Suprapubic skin (tissue), 4 donors: ENCODE data around the gene SETBP1. TPM values are rescaled to one million over a fixed set of nuclear protein-coding genes. Genes with fewer than 3 reads are reported as not detected.

Source experiments
- DNase-seq, 2 donors: peaks; one replicate each; pipeline ENCODE4 v3.0.0-alpha.2; 2019; ENCODE audit warnings: low spot score in 2 of 2
- H3K27ac ChIP-seq: fragments of 200-600 bp; sonication (generic); one replicate; pipeline ENCODE4 v1.5.1; 2019
- H3K27me3 ChIP-seq: fragments of 200-600 bp; sonication (generic); one replicate; pipeline ENCODE4 v1.5.1; 2019
- H3K36me3 ChIP-seq: fragments of 200-600 bp; sonication (generic); one replicate; pipeline ENCODE4 v1.5.1; 2019
- H3K4me1 ChIP-seq: fragments of 200-600 bp; sonication (generic); one replicate; pipeline ENCODE4 v1.5.1; 2019
- H3K4me3 ChIP-seq: fragments of 200-600 bp; sonication (generic); one replicate; pipeline ENCODE4 v1.5.1; 2019; ENCODE audit warnings: mild to moderate bottlenecking
- H3K9me3 ChIP-seq: fragments of 200-600 bp; sonication (generic); one replicate; pipeline ENCODE4 v1.5.1; 2019
- EP300 ChIP-seq: sonication (generic); formaldehyde crosslinking; IDR thresholded peaks from one replicate; pipeline ENCODE4 v1.6.1; 2017; ENCODE audit warnings: antibody characterized with exemption
- POLR2A ChIP-seq, 2 donors: fragments of 450-650 bp; IDR thresholded peaks; one replicate each; pipeline ENCODE4 v1.6.1; 2017; ENCODE audit warnings: antibody characterized with exemption in 2 of 2, mild to moderate bottlenecking in 2 of 2, moderate library complexity in 2 of 2
- POLR2AphosphoS5 ChIP-seq, 3 donors: sonication (generic); formaldehyde crosslinking; IDR thresholded peaks; one replicate each; pipeline ENCODE4 v1.6.1; 2017; ENCODE audit warnings: antibody characterized with exemption in 3 of 3
- WGBS: methylation state at CpG from one replicate; pipeline ENCODE4 v1.1.5; 2018; 5-methylcytosine and 5-hydroxymethylcytosine counted together
- total RNA-seq, 4 donors: library from RNA; depleted of rRNA; stranded (reverse); fragments of >200 nt; gene quantifications; one replicate each; pipeline ENCODE4 v1.1.0, GENCODE V29; 2016
- TF ChIP-seq, protein P1 (sequence below), 2 donors: fragments of 200-600 bp in 1 of 2; fragments of 450-650 bp in 1 of 2; sonication (generic) in 1 of 2; IDR thresholded peaks; one replicate each; pipeline ENCODE4 v1.5.1; 2016 to 2019; ENCODE audit warnings: antibody characterized with exemption in 2 of 2, mild to moderate bottlenecking in 1 of 2, moderate library complexity in 1 of 2

SETBP1 gene
- total RNA-seq, 4 donors from 2014 or later = 13.1 to 25.6 (median 17.2) TPM

DNA sequence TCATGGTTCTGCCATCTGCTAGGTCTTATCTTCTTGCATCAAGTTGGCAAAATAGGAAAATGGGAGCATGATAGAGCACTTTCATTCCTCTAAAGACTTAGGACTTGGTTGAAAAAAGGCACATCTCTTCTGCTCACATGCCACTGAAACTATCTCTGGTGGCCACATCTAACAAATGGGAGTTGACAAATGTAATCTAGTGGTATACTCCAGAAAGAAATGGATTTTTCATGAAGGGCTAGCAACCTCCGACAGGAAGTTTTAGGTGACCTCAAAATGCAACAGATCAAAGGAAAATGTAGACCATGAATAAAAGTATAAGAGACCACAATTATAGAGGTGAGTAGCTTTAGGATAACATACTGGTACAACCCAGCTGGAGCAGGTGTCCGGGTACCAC, 224.1 kb downstream of the SETBP1 start:
- Histone ChIP-seq H3K36me3 (no peaks in the 10 kb centered on the region), H3K4me3 (no peak overlapping the region), H3K27ac (no peak overlapping the region), H3K27me3 (no peaks in the 10 kb centered on the region), H3K4me1 (peaks cover 12% of the 10 kb centered on the region), H3K9me3 (no peaks in the 10 kb centered on the region)
- TF ChIP-seq POLR2A (IDR thresholded peaks at IDR 0.05) = no peak
- TF ChIP-seq, protein P1, sequence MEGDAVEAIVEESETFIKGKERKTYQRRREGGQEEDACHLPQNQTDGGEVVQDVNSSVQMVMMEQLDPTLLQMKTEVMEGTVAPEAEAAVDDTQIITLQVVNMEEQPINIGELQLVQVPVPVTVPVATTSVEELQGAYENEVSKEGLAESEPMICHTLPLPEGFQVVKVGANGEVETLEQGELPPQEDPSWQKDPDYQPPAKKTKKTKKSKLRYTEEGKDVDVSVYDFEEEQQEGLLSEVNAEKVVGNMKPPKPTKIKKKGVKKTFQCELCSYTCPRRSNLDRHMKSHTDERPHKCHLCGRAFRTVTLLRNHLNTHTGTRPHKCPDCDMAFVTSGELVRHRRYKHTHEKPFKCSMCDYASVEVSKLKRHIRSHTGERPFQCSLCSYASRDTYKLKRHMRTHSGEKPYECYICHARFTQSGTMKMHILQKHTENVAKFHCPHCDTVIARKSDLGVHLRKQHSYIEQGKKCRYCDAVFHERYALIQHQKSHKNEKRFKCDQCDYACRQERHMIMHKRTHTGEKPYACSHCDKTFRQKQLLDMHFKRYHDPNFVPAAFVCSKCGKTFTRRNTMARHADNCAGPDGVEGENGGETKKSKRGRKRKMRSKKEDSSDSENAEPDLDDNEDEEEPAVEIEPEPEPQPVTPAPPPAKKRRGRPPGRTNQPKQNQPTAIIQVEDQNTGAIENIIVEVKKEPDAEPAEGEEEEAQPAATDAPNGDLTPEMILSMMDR (IDR thresholded peaks at IDR 0.05) = no peak
- no peak for TF ChIP-seq EP300
- TF ChIP-seq POLR2AphosphoS5 (IDR thresholded peaks at IDR 0.05) = no peak
- 87% methylated on average over 2 of the region's 2 CpGs for WGBS
- DNase-seq = no peak

DNA sequence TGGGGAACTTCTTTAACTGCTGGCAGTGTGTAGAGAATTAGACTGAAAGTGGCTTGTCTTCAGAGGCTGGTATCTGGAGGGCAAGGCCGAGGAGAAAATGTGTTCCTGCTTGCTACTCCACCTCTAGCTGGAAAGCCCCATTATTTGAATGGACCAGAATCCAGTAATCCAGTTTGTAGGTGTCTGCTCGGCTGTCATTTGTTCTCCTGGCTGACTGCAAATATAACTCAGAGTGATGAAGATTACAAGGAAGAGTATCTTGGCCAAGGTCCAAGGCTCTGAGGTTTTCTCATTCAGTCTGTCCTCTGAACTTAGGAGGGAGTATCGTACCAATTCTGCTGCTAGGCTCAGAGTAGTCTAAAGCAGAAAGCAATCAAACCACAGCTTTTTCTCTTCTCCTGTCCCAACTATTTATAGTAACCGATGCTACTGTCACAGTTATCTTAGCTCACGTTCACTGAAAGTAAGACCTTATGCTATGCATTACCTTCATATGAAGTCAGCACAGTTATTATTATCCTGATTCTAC, 228.6 kb downstream of the SETBP1 start:
- TF ChIP-seq EP300 (no peak), POLR2AphosphoS5 (IDR thresholded peaks at IDR 0.05) (no peak), POLR2A (IDR thresholded peaks at IDR 0.05) (no peak)
- TF ChIP-seq, protein P1 (IDR thresholded peaks at IDR 0.05) = no peak
- H3K27me3 ChIP-seq = no peaks in the 10 kb centered on the region
- no peak overlapping the region for H3K27ac ChIP-seq
- H3K4me3 ChIP-seq = no peak overlapping the region
- H3K4me1 ChIP-seq = peaks cover 9% of the 10 kb centered on the region
- WGBS = 57% methylated on average over 5 of the region's 5 CpGs
- no peaks in the 10 kb centered on the region for H3K9me3 ChIP-seq
- H3K36me3 ChIP-seq = no peaks in the 10 kb centered on the region
- DNase-seq = no peak

DNA sequence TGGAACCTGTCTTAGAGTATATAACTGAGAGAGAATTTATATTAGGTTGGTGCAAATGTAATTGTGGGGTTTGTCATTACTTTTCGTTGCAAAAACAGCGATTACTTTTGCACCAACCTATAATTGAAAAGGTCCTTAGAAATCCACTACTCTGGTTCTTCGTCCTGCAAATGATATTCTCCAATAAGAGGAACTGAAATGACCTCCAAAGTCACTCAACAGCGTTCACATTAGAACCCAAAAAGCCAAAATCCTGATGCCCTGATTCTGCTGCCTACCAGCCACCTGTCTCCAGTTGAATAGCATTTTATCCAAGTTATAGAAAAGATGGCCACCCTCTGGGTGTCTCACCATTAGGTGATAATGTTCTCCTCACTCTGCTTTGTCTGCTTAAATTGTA, 230.6 kb downstream of the SETBP1 start:
- peaks cover 13% of the 10 kb centered on the region for H3K4me1 ChIP-seq
- TF ChIP-seq POLR2A (IDR thresholded peaks at IDR 0.05) (no peak), POLR2AphosphoS5 (IDR thresholded peaks at IDR 0.05) (no peak), EP300 (no peak)
- TF ChIP-seq, protein P1 (IDR thresholded peaks at IDR 0.05) = no peak
- 97% methylated on average over 4 of the region's 4 CpGs for WGBS
- H3K36me3 ChIP-seq = no peaks in the 10 kb centered on the region
- H3K27me3 ChIP-seq = no peaks in the 10 kb centered on the region
- H3K27ac ChIP-seq = no peak overlapping the region
- no peaks in the 10 kb centered on the region for H3K9me3 ChIP-seq
- no peak for DNase-seq
- H3K4me3 ChIP-seq = no peak overlapping the region

DNA sequence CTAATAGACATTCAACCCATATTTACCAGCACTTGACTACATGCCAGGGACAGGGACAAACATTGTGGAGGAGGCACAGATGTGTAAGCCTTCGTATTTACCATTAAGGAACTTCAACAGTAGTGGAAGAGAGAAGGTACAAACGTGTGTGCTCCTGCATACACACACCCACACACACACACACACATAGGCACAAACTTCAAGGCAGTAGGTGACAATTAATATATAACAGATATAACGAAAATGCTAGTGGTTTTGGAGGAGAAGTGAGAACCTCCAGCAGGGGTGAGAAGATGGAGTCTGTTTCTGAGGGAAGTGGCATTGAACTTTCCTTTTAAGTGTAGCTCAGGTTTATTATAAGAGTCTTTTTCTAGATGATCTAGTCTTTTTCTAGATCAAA, 231.1 kb downstream of the SETBP1 start:
- no peak overlapping the region for H3K4me3 ChIP-seq
- TF ChIP-seq POLR2AphosphoS5 (IDR thresholded peaks at IDR 0.05) (no peak), POLR2A (IDR thresholded peaks at IDR 0.05) (no peak), EP300 (no peak)
- TF ChIP-seq, protein P1 (IDR thresholded peaks at IDR 0.05) = no peak
- peaks cover 13% of the 10 kb centered on the region for H3K4me1 ChIP-seq
- H3K9me3 ChIP-seq = no peaks in the 10 kb centered on the region
- no peaks in the 10 kb centered on the region for H3K27me3 ChIP-seq
- 94% methylated on average over 3 of the region's 3 CpGs for WGBS
- H3K27ac ChIP-seq = no peak overlapping the region
- DNase-seq = no peak
- no peaks in the 10 kb centered on the region for H3K36me3 ChIP-seq

DNA sequence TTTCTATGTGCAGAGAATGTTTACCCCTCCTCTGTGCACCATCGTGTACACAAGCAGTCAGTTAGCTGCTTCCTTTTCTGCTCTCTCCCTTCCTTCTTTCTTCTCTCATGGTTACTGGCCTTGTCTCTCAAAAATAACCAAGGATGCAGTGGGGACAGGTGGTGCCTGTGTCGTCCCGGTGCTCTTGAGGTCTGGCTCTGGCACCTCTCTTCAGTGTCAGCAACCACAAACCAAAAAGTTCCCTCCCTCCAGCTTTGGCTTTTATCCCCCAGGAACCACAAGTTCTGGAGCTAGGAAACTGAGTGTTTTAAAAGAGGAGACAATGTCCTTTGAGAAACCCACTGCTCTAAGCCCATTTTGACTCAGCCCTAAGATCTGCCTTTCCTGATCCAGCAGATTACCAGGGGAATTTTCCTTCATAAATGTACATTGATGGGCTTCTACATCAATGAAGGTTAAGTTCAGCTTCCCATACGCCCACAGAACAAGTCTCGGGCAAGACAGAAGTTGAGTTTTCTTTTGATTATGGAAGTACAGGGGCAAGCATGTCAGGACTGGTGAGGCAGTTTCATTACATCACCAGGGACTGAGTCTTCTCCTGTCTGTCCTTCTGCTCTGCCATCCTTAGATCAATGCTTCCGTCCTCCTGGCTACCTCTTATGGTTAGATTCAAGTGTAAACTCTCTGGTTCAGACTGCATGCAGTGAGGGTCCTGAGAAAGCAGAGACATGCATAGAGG, 232.2 kb downstream of the SETBP1 start:
- WGBS = 60% methylated on average over 6 of the region's 6 CpGs
- Histone ChIP-seq H3K27me3 (no peaks in the 10 kb centered on the region), H3K4me3 (no peak overlapping the region), H3K4me1 (peaks cover 13% of the 10 kb centered on the region), H3K36me3 (no peaks in the 10 kb centered on the region), H3K27ac (no peak overlapping the region), H3K9me3 (no peaks in the 10 kb centered on the region)
- TF ChIP-seq POLR2AphosphoS5 (IDR thresholded peaks at IDR 0.05) (no peak), POLR2A (IDR thresholded peaks at IDR 0.05) (no peak), EP300 (no peak)
- TF ChIP-seq, protein P1 (IDR thresholded peaks at IDR 0.05) = no peak
- DNase-seq = no peak
